Endometrial microvascular endothelial cells (primary cell): ENCODE data around the gene ARHGEF7. TPM values are rescaled to one million over a fixed set of nuclear protein-coding genes. Genes with fewer than 3 reads are reported as not detected.

ENCODE experiments used
- in situ Hi-C: cut with HindIII; loops from 2 replicates; pipeline ENCODE4 v1.10.0; 2017; ENCODE audit warnings: low sequenced_read_pairs, low pct_unique_long_range_greater_than_20kb; ENCODE audit errors: inconsistent ontology term
- total RNA-seq: library from RNA; depleted of rRNA; stranded (reverse); fragments of >200 nt; gene quantifications from one replicate; pipeline ENCODE4 v1.2.3, GENCODE V29; 2015; ENCODE audit errors: inconsistent ontology term

ARHGEF7 gene
- total RNA-seq, 1 donor from 2014 or later: 65.7 TPM

GRCh38 chr13:111130116-111130508 lies 15.0 kb downstream of the ARHGEF7 start:
- in situ Hi-C loops: no loop called here

- in situ Hi-C loops: no loop called here
Observed at GRCh38 chr13:111131048-111131447, 15.9 kb downstream of the ARHGEF7 start.

- in situ Hi-C loops: no loop called here
Observed at GRCh38 chr13:111131611-111132010, 16.5 kb downstream of the ARHGEF7 start.

- in situ Hi-C loops: no loop called here
Observed at GRCh38 chr13:111132948-111133347, 17.8 kb downstream of the ARHGEF7 start.

GRCh38 chr13:111139452-111139851 lies 24.3 kb downstream of the ARHGEF7 start:
- in situ Hi-C loops: no loop called here

GRCh38 chr13:111139873-111140561 lies 24.9 kb downstream of the ARHGEF7 start:
- in situ Hi-C loops: no loop called here

GRCh38 chr13:111140562-111141105 lies 25.5 kb downstream of the ARHGEF7 start:
- in situ Hi-C loops: no loop called here

GRCh38 chr13:111142472-111142871 lies 27.4 kb downstream of the ARHGEF7 start:
- in situ Hi-C loops: no loop called here

GRCh38 chr13:111143865-111144540 lies 28.9 kb downstream of the ARHGEF7 start:
- in situ Hi-C loops: no loop called here

GRCh38 chr13:111145071-111145470 lies 30.0 kb downstream of the ARHGEF7 start:
- in situ Hi-C loops: no loop called here

- in situ Hi-C loops: no loop called here
Observed at GRCh38 chr13:111145506-111145905, 30.4 kb downstream of the ARHGEF7 start.

GRCh38 chr13:111152844-111153243 lies 37.7 kb downstream of the ARHGEF7 start:
- in situ Hi-C loops: loop anchor here (10.0 kb wide), 1 partner anchor 52 kb away; no protein-coding TSS in a partner anchor

GRCh38 chr13:111153279-111153976 lies 38.3 kb downstream of the ARHGEF7 start:
- in situ Hi-C loops: loop anchor here (10.0 kb wide), 1 partner anchor 51 kb away; no protein-coding TSS in a partner anchor

GRCh38 chr13:111153977-111154332 lies 38.8 kb downstream of the ARHGEF7 start:
- in situ Hi-C loops: loop anchor here (10.0 kb wide), 1 partner anchor 51 kb away; no protein-coding TSS in a partner anchor

GRCh38 chr13:111156421-111156820 lies 41.3 kb downstream of the ARHGEF7 start:
- in situ Hi-C loops: loop anchor here (10.0 kb wide), 1 partner anchor 48 kb away; no protein-coding TSS in a partner anchor

GRCh38 chr13:111158136-111158805 lies 43.2 kb downstream of the ARHGEF7 start:
- in situ Hi-C loops: loop anchor here (10.0 kb wide), 1 partner anchor 47 kb away; no protein-coding TSS in a partner anchor

GRCh38 chr13:111159362-111160320 lies 44.5 kb downstream of the ARHGEF7 start:
- in situ Hi-C loops: loop anchor here (10.0 kb wide), 1 partner anchor 45 kb away; no protein-coding TSS in a partner anchor

- in situ Hi-C loops: no loop called here
Observed at GRCh38 chr13:111160648-111161047, 45.5 kb downstream of the ARHGEF7 start.
